Breast epithelium (tissue), 3 donors: Measurements from ENCODE around the gene P2RX6.

Experiments used
- CTCF ChIP-seq, 3 donors: fragments of 450-650 bp; IDR thresholded peaks; one replicate each; pipeline ENCODE4 v1.5.1; 2016 to 2017; ENCODE audit warnings: antibody characterized with exemption in 3 of 3, mild to moderate bottlenecking in 3 of 3, moderate library complexity in 3 of 3
- POLR2AphosphoS5 ChIP-seq, 3 donors: sonication (generic); formaldehyde crosslinking; IDR thresholded peaks; one replicate each; pipeline ENCODE4 v1.6.1; 2017; ENCODE audit warnings: antibody characterized with exemption in 3 of 3

- TF ChIP-seq CTCF (IDR thresholded peaks at IDR 0.05) (no peak), POLR2AphosphoS5 (IDR thresholded peaks at IDR 0.05) (no peak)
Measured at GRCh38 chr22:21047035-21047661, 32.2 kb downstream of the P2RX6 start.
